Measurements from ENCODE around the gene COL4A1.

The COL4A1 gene

GRCh38 chr13:110344320-110344719 is 37.4 kb upstream of the COL4A1 start:
- no peaks in the 10 kb centered on the region for H3K9me3 ChIP-seq (ENCODE audit: low read length)
- peaks cover 7% of the 10 kb centered on the region; the same call in 1 of the 2 replicates for H3K27me3 ChIP-seq (ENCODE audit: insufficient read depth, low read length)
- no peaks in the 10 kb centered on the region for H3K4me1 ChIP-seq (ENCODE audit: insufficient read depth, low read length, severe bottlenecking)
- TF ChIP-seq EZH2 (IDR thresholded peaks at IDR 0.05; ENCODE audit: borderline replicate concordance, low read length) (no peak), CTCF (IDR thresholded peaks at IDR 0.05; ENCODE audit: low read length) (no peak)
- no peak overlapping the region for H3K27ac ChIP-seq (ENCODE audit: low read depth, low read length, poor library complexity, severe bottlenecking)
- no peaks in the 10 kb centered on the region for H3K9me2 ChIP-seq (ENCODE audit: low read depth, low read length)
- no peak overlapping the region for H3K9ac ChIP-seq (ENCODE audit: low read length)
- no peaks in the 10 kb centered on the region for H4K20me1 ChIP-seq (ENCODE audit: insufficient read depth, low read length)
- H3K79me2 ChIP-seq (ENCODE audit: insufficient read depth, low read length), result no peaks in the 10 kb centered on the region
- no peaks in the 10 kb centered on the region for H3F3A ChIP-seq (ENCODE audit: insufficient read depth, low read length)
- H3K36me3 ChIP-seq (ENCODE audit: insufficient read depth, low read length), result no peaks in the 10 kb centered on the region
- no peak overlapping the region for H3K4me2 ChIP-seq (ENCODE audit: low read length)
- H2AFZ ChIP-seq (ENCODE audit: low read length), result no peak overlapping the region
- H3K4me3 ChIP-seq (ENCODE audit: low read depth, low read length, poor library complexity, severe bottlenecking), result no peak overlapping the region

GRCh38 chr13:110343241-110343865 is 36.4 kb upstream of the COL4A1 start:
- Histone ChIP-seq H3K4me2 (ENCODE audit: low read length) (no peak overlapping the region), H3F3A (ENCODE audit: insufficient read depth, low read length) (no peaks in the 10 kb centered on the region), H2AFZ (ENCODE audit: low read length) (no peak overlapping the region), H3K4me3 (ENCODE audit: low read depth, low read length, poor library complexity, severe bottlenecking) (no peak overlapping the region), H4K20me1 (ENCODE audit: insufficient read depth, low read length) (no peaks in the 10 kb centered on the region), H3K27ac (ENCODE audit: low read depth, low read length, poor library complexity, severe bottlenecking) (no peak overlapping the region), H3K36me3 (ENCODE audit: insufficient read depth, low read length) (no peaks in the 10 kb centered on the region), H3K4me1 (ENCODE audit: insufficient read depth, low read length, severe bottlenecking) (no peaks in the 10 kb centered on the region), H3K9me3 (ENCODE audit: low read length) (no peaks in the 10 kb centered on the region), H3K9me2 (ENCODE audit: low read depth, low read length) (no peaks in the 10 kb centered on the region), H3K27me3 (ENCODE audit: insufficient read depth, low read length) (0 out of 2 replicates have a peak, but pooled peaks cover 5% of the 10 kb centered on the region), H3K9ac (ENCODE audit: low read length) (no peak overlapping the region), H3K79me2 (ENCODE audit: insufficient read depth, low read length) (no peaks in the 10 kb centered on the region)
- TF ChIP-seq CTCF (IDR thresholded peaks at IDR 0.05; ENCODE audit: low read length) (no peak), EZH2 (IDR thresholded peaks at IDR 0.05; ENCODE audit: borderline replicate concordance, low read length) (no peak)

GRCh38 chr13:110342474-110342873 is 35.5 kb upstream of the COL4A1 start:
- Histone ChIP-seq H3F3A (ENCODE audit: insufficient read depth, low read length) (no peaks in the 10 kb centered on the region), H3K36me3 (ENCODE audit: insufficient read depth, low read length) (no peaks in the 10 kb centered on the region), H3K79me2 (ENCODE audit: insufficient read depth, low read length) (no peaks in the 10 kb centered on the region), H2AFZ (ENCODE audit: low read length) (no peak overlapping the region), H3K9ac (ENCODE audit: low read length) (no peak overlapping the region), H3K4me3 (ENCODE audit: low read depth, low read length, poor library complexity, severe bottlenecking) (no peak overlapping the region), H3K9me2 (ENCODE audit: low read depth, low read length) (no peaks in the 10 kb centered on the region), H3K27ac (ENCODE audit: low read depth, low read length, poor library complexity, severe bottlenecking) (no peak overlapping the region), H3K27me3 (ENCODE audit: insufficient read depth, low read length) (0 out of 2 replicates have a peak, but pooled peaks cover 5% of the 10 kb centered on the region), H3K4me2 (ENCODE audit: low read length) (no peak overlapping the region), H3K4me1 (ENCODE audit: insufficient read depth, low read length, severe bottlenecking) (no peaks in the 10 kb centered on the region), H4K20me1 (ENCODE audit: insufficient read depth, low read length) (no peaks in the 10 kb centered on the region), H3K9me3 (ENCODE audit: low read length) (no peaks in the 10 kb centered on the region)
- TF ChIP-seq EZH2 (IDR thresholded peaks at IDR 0.05; ENCODE audit: borderline replicate concordance, low read length), result no peak
- TF ChIP-seq CTCF (IDR thresholded peaks at IDR 0.05; ENCODE audit: low read length), result no peak

Measured in OCI-LY1 (cell line).